Skin epidermis (tissue), 12 donors: ENCODE results near the gene NAV2.

ENCODE experiments used
- H3K27ac ChIP-seq, 21 experiments: fragments of 200-600 bp; sonication (generic) in 11 of 21; one replicate each; pipeline ENCODE4 v1.5.0; 2020; ENCODE audit warnings: mild to moderate bottlenecking in 3 of 21, inconsistent platforms in 2 of 21, moderate library complexity in 2 of 21
- H3K4me3 ChIP-seq, 7 experiments: fragments of 200-600 bp; sonication (generic) in 2 of 7; one replicate each; pipeline ENCODE4 v1.5.0; 2020; ENCODE audit warnings: inconsistent platforms in 2 of 7, mild to moderate bottlenecking in 2 of 7, moderate library complexity in 1 of 7

NAV2 gene

DNA sequence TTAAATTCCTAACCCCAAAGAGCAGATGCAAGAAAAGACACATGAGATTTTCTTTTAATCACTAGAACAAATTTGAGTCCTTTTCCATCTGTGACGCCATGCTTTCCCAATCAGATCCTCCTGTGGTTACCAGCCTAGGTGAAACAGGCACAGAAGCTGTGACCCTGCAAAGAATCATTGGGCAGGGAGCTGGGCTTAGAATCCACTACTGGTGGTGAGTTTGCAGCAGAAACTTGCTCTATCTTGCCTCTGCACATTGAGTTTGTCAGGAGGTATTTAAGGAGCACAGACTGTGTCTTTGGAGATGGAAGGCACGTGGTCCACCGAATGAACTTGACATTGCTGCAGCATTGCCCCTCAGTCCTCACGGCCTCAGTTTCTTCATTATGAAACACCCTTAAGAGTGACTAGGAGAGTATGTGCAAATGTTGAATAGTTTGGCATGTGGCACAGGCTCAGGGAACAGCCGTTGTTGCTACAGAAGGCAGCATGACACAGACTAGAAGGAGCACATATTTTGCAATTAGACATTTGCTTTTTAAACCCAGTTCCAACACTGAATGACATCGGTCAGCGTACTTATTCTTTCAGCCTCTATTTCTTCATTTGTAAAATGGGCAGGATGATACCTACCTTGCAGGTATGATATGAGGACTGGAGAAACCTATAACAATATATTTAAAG, 320.1 kb downstream of the NAV2 start:
- Histone ChIP-seq H3K27ac (peak overlapping the region in 8 of 21 experiments; percentile 14 to 72 (median 44)), H3K4me3 (no peak overlapping the region)

DNA sequence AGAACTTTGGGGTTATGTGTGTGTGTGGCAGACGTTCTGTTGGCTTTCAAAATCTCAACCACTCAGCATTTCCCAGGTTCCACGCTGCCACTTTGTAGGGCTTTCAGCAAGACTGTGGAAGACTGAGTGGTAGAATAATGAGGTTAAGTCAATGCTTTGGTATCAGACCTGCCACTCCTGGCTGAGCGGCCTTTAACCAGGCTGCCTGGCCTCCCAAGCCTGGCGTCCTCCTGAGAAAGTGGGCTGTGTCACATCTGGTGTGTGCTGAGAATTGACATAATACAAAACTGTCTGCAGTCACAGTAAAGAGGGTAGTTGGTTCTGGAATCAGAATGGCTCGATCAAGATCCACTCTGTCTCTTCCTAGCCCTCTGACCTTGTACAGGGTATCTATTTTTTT, 321.2 kb downstream of the NAV2 start:
- peak overlapping the region in 1 of 21 experiments; percentile 72 for H3K27ac ChIP-seq
- H3K4me3 ChIP-seq, result no peak overlapping the region

DNA sequence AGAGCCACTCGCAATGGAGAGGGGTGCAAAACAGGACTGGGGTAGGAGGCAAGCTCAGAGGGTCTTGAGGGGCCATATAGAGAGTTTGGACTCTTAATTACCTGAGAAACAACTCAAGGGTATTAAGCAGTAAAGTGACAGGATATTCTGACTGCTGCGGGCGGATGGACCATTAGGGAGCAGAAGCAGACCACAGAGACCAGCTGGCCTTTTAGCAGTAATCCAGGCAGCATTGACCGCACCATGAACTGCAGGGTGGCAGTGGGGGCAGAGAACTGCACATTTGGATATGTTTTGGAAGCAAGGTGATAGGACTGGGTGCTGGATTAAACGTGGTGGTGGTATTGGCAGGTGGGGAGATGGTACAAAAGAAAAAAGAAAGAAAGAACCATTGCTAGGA, 322.3 kb downstream of the NAV2 start:
- Histone ChIP-seq H3K27ac (peak overlapping the region in 5 of 21 experiments; percentile 18 to 50 (median 41)), H3K4me3 (no peak overlapping the region)

DNA sequence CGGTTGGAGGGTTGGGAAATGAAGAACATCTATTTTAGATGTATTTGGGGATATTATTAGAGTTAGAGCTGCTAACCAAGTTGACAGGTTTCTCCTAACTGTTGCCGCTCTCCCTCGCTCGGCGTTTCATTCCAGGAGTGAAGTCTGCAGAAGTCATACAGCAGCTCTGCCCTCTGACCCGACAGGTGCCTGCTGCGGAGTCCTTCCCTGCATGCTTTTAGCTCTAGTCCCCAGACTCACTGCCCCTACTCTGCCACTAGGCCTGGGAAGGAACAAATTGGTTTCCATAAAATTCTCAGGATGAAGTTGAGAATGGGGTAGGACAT, 322.7 kb downstream of the NAV2 start:
- Histone ChIP-seq H3K4me3 (no peak overlapping the region), H3K27ac (peak overlapping the region in 5 of 21 experiments; percentile 3 to 50 (median 41))

DNA sequence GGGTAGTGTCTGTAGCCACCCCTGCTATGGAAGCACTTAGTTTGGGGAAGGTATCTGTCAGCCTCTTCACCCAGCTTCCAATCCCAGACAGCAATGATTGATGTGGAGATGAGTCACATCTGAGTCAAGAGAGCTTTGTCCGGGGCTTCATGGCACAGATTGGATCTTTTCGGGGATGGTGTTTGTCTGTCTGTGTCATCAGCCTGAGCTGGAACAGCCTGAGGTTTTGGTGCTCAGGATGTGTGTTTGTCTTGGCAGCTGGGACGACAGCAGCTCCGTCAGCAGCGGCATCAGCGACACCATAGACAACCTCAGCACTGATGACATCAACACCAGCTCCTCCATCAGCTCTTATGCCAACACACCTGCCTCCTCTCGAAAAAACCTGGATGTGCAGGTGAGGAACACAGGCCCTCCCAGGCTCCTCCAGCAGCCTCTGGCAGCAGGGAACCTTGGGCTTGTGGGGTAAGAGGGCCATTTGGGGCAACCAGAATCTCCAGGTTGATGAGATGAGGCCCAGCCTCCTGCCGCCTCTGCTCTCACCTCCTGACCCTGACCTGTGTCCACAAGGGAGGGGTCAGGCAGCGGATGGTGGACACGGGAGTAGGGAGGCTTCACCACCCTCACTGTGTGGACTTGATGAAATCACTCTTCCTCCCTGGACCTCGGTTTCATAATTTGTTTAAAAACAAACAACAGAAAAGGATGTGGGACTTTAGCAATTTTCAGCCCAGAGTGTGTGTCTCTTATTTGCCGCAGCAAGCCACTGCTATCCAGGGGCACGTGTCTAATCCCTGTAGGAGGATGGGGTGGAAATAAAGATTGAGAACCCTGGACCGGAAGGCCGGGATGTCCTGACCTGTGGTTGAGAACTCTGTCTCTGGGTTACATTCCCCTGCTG, 323.3 kb downstream of the NAV2 start:
- Histone ChIP-seq H3K4me3 (no peak overlapping the region), H3K27ac (peak overlapping the region in 7 of 21 experiments; percentile 3 to 65 (median 41))

DNA sequence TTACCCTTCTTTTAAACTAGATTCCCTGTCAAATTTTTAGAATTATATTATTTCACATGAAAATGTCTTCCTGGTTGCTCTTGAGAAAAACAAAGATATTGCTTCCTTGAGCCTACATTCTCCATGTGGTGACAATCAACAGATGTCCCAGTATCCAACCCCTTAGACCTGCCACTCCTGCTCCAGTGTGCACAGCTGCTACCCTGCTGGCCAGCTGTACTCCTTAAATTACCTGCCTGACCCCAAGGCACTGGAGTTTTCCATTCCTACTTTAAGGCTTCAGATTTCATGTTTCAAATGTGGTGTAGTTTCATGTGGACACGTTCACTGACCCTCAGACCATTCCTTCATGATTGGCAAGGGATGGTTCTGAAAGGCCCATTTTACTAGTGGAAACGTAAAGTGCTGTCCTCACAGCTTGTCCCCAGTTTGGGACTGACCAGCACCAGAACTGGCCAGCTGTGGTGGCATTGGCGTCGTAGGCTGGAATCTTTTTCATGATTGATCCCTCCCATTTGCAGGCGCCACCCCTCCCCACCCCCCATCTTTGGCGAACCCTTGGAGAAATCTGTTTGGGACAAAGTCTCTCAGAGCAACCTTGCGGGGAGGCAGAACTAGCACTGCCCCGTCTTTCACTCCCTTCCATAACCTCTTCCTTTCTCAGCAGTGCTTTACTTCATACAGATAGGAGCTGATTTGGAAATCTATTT, 324.1 kb downstream of the NAV2 start:
- Histone ChIP-seq H3K4me3 (no peak overlapping the region), H3K27ac (peak overlapping the region in 2 of 21 experiments; percentile 3 to 65)

DNA sequence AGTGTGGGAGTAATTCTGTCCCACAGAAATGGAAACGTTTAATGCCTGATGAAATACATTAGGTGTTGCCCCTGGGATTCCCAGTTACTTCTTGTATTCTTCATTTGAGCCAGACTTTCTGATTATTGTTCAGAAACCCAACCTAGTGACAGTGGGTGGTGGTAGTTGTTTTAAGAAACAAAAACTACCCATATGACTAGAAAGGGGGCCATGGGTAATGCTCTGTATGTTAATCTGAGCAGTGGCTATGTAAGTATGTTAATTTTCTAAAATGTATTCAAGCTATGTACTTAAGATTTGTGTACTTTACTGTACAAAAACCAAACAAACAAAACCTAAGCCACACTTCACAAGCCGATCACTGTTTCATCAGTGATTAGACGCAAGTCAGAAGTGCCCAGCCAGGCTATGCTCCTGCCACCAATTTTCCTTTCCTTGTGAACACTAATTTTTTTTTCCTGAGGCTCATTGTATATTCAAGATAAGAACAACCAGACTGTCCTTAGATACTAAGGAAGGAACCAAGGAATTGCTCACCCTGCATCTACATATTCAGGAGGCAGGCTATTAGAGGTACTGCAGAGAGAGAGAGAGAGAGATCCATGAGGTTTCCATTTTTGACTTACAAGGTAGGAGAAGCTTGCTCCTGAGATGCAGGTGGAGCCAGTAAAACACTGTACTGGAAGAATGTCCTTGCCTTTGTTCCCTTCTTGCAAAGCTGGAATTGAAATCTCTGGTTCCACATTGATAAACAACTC, 324.9 kb downstream of the NAV2 start:
- peak overlapping the region in 1 of 21 experiments; percentile 35 for H3K27ac ChIP-seq
- no peak overlapping the region for H3K4me3 ChIP-seq

DNA sequence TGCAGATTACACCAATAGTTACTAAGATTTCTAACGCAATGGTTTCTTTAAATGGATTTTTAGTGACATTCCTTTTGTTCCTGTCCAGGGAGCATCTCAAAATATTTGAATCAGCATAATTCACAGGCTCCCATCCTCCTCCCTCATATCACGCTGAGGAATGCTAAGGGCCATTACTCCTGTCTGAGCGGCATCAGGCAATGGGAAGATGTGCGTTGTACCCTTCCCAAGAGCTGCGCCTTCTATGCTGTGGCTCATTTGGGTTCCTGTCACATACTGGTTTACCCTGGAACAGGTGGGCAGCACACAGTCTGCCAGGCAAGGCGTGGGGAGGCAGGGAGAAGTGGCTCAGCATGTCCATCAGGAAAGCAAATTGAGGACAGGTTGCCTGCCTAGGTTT, 325.8 kb downstream of the NAV2 start:
- H3K4me3 ChIP-seq, result no peak overlapping the region
- H3K27ac ChIP-seq, result peak overlapping the region in 1 of 21 experiments; percentile 35

DNA sequence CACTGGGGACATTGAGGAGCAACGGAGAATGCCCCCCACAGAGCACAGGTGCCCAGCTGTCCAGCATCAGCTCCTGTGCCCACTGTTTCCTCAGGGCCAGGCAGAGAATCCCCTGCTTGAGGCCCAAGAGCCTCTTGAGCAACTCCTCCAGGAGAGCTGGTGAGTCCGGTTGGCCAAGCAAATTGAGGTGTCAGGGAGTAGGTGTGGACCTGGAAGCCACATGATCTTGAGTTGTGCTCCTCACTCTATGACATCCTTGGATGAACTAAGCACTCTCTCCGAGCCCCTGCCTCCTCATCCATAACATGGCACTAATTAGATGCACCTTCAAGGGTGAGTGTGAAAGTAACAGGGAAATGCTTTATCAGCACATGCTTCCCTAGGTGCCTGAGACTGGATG, 326.3 kb downstream of the NAV2 start:
- Histone ChIP-seq H3K4me3 (no peak overlapping the region), H3K27ac (peak overlapping the region in 1 of 21 experiments; percentile 12)

DNA sequence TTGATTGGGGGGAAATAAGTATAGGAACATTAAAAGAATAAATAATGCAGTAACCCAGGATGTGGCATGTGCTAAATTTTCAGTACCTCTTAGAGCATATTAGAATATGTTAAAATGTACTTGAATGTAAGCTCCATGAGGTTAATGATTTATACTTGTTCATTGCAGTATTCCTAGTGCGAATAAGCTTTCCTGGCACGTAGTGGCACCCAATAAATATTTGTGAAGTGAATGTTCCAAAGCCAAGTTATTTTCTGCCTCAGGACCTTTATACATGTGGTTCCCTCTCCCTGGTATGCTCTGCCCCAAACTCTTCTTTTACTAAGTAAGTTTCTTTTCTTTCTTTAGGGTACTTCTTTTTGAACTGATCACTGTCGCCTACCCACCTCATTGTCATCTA, 328.9 kb downstream of the NAV2 start:
- no peak overlapping the region for H3K27ac ChIP-seq
- H3K4me3 ChIP-seq, result no peak overlapping the region

DNA sequence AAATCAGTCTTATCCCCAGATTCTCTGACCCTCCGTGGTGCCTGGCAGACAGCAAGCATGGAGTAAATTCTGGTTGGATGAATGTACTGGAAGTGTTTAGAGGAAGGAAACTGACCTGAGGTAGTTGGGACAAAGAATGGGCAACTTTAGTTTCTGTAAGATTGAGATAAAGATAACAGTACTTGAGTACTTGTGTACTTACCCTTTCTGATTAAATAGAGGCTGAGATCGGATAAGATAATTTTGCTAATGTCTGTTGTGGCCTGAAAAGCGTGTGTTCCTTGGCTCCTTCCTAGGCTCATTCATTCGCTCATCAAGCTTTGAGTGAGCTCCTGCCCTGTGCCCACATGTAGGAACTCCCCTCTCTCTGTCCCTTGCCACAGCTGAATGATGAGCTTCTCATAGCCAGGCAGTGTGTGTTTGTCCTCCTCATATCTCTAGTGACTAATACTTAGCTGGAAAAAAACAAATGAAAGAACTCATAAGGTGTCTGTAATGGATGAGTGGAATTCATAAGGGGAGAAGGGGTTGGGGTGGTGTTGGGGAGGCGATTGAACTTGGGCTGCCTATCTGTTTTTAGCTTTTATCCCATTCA, 329.5 kb downstream of the NAV2 start:
- Histone ChIP-seq H3K4me3 (no peak overlapping the region), H3K27ac (no peak overlapping the region)

DNA sequence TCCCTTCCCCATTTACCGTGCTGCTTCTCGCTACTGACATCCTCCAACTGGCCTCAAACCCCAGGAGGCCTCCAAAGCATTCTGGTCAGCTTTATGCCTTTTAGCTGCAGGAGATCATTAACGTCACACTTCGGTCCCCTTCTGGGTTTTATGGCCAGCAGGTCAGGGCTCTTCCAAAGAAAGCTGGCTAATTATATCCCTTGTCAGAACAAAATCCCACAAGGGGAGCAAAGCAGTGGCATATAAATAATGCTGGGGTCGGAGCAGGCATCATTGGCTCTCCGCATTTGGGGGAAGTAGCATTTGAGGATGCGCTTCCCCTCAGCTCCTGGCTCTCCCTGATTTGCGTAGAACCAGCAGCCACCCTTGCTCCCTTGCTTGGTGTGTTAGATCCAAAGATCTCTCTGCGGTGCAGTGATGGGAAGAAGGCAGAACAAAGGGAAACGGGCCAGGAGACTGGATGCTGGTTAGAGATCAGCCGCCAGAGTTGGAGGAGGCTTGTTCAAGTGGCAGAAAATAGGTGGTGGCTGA, 330.2 kb downstream of the NAV2 start:
- Histone ChIP-seq H3K27ac (no peak overlapping the region), H3K4me3 (no peak overlapping the region)

DNA sequence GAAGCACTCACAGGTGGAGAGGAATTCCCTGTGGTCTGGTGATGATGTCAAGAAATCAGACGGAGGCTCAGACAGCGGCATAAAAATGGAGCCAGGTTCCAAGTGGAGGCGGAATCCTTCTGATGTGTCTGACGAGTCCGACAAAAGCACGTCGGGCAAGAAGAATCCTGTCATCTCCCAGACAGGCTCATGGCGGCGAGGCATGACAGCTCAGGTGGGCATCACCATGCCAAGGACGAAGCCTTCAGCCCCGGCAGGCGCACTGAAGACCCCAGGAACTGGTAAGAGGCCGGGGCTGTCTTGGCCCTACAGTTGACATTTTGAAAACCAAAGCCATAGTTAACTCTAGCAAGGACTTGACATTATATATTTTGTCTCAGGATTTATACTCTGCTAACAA, 331.4 kb downstream of the NAV2 start:
- no peak overlapping the region for H3K27ac ChIP-seq

DNA sequence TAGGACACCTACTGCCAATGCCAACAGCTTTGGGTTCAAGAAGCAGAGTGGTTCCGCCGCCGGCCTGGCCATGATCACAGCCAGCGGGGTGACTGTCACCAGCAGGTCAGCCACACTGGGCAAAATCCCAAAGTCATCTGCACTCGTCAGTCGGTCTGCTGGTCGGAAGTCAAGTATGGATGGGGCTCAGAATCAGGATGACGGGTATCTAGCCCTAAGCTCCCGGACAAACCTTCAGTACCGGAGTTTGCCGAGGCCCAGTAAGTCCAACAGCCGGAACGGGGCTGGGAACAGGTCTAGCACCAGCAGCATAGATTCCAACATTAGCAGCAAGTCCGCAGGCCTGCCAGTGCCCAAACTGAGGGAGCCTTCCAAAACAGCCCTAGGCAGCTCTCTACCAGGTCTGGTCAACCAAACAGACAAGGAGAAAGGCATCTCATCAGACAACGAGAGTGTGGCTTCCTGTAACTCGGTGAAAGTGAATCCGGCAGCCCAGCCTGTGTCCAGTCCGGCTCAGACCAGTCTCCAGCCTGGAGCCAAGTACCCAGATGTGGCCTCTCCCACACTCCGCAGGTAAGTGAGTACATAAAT, 332.6 kb downstream of the NAV2 start:
- Histone ChIP-seq H3K27ac (no peak overlapping the region), H3K4me3 (no peak overlapping the region)

More for the DNA sequence above, 331.4 kb downstream of the NAV2 start:
- H3K4me3 ChIP-seq, result no peak overlapping the region

DNA sequence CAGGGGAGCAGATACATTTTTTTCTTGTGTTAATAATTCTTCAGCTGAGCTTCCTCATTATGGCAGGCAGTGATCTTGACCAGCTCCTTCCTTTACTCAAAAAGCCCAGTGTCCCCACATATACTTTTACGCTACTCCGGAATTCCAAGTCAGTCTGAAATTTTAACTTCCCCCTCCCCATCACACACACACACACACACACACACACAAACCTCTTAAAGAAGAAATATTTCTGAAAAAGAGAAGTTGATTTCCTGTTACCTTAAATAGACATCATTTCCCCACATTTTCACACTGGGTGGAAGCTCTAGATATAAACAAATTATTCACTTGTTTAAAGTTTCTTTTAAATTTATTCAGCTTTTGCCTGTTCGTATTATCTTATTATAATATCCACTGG, 333.8 kb downstream of the NAV2 start:
- H3K27ac ChIP-seq, result no peak overlapping the region
- no peak overlapping the region for H3K4me3 ChIP-seq

DNA sequence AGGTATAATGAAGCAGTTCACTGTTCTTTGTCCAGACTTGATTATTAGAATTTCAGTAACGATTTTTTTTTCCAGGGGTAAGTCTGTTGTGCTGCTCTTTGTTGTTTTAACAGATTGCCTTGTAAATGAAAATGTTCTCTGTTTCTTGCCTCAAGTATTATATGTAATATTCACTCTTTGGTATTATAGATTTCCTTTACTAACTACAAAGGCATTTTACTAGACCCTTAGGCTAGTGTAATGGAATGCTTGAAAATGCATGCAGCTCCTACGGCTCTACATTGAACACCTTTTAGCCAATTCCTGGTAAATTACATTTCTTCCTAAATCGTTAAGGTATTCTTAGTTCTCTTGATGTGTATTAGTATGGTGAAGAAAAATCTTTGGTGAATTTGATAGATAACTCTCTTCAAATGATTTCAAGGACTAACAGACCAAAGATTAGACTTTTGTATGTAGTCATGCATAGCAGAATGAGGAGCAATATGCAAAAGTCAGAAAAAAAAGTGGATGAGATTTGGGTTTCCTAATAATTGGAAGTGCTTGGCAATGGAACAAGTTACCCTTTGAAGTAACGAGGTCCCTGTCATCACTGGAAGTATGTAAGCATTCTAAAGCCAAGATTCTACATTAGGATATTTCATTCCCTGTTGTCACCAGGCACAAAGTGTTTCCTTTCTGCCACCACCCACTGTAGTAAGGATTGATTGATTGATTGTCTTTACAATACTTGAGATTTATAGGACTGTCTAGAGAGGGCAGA, 334.6 kb downstream of the NAV2 start:
- H3K4me3 ChIP-seq, result no peak overlapping the region
- no peak overlapping the region for H3K27ac ChIP-seq

DNA sequence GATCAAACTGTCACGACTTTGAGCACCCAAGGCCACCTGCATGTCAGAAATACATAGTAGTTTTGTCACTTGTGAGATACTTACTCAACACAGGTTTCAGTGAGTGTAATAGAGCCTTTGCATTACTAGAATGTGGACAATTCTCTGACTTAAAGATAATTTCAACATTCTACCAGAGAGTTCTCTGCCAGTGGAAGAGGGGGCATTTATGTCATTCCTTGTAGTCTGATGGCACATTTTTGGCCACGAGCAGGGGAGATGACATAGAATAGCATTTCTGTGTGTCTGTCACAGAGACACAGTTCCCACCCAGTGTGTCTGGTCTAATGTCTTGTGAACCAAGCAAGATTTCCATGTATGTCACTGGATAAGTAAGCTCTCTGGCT, 335.1 kb downstream of the NAV2 start:
- Histone ChIP-seq H3K4me3 (no peak overlapping the region), H3K27ac (no peak overlapping the region)

DNA sequence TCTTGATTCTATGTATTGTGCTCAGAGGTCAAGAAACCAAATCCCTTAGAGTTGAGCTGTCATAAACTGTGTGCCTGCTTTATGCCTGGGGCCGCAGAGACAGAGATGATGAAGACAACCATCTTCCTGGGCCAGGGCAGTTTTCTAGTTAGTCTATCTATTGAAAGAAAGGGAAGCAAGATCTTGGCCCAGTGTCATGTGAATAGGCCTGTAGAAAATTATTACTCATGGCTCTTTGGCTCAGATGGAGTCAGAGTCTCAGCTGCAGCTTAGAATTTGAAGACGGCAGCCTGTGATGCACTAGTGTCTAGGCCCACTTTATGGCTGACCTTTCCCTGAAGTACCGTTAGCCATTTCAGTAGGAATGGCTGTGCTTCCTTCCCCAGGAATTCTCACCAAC, 335.6 kb downstream of the NAV2 start:
- peak overlapping the region in 1 of 21 experiments; percentile 19 for H3K27ac ChIP-seq
- no peak overlapping the region for H3K4me3 ChIP-seq
